GM12875 (cell line): ENCODE results near the gene CEP164.

Source experiments
- H3K4me3 ChIP-seq: one replicate; pipeline ENCODE4 v1.5.1; 2011; ENCODE audit warnings: low read depth, low read length, control low read depth
- TF ChIP-seq, protein P1 (sequence below): IDR thresholded peaks from 2 replicates; pipeline ENCODE4 v1.5.1; 2011; ENCODE audit warnings: low read depth, mild to moderate bottlenecking, control low read depth, inconsistent platforms, low read length, moderate library complexity, borderline replicate concordance; ENCODE audit not compliant: insufficient read depth

CEP164 gene

GRCh38 chr11:117410861-117411710 is 83.4 kb downstream of the CEP164 start:
- no peak overlapping the region for H3K4me3 ChIP-seq
- TF ChIP-seq, protein P1, sequence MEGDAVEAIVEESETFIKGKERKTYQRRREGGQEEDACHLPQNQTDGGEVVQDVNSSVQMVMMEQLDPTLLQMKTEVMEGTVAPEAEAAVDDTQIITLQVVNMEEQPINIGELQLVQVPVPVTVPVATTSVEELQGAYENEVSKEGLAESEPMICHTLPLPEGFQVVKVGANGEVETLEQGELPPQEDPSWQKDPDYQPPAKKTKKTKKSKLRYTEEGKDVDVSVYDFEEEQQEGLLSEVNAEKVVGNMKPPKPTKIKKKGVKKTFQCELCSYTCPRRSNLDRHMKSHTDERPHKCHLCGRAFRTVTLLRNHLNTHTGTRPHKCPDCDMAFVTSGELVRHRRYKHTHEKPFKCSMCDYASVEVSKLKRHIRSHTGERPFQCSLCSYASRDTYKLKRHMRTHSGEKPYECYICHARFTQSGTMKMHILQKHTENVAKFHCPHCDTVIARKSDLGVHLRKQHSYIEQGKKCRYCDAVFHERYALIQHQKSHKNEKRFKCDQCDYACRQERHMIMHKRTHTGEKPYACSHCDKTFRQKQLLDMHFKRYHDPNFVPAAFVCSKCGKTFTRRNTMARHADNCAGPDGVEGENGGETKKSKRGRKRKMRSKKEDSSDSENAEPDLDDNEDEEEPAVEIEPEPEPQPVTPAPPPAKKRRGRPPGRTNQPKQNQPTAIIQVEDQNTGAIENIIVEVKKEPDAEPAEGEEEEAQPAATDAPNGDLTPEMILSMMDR, result no peak

- TF ChIP-seq, protein P1, result no peak
- no peak overlapping the region for H3K4me3 ChIP-seq
These were observed 84.1 kb downstream of the CEP164 start for GRCh38 chr11:117411736-117412135.

- TF ChIP-seq, protein P1, result no peak
- H3K4me3 ChIP-seq, result no peak overlapping the region
These were observed 84.5 kb downstream of the CEP164 start for GRCh38 chr11:117412176-117412575.

DNA sequence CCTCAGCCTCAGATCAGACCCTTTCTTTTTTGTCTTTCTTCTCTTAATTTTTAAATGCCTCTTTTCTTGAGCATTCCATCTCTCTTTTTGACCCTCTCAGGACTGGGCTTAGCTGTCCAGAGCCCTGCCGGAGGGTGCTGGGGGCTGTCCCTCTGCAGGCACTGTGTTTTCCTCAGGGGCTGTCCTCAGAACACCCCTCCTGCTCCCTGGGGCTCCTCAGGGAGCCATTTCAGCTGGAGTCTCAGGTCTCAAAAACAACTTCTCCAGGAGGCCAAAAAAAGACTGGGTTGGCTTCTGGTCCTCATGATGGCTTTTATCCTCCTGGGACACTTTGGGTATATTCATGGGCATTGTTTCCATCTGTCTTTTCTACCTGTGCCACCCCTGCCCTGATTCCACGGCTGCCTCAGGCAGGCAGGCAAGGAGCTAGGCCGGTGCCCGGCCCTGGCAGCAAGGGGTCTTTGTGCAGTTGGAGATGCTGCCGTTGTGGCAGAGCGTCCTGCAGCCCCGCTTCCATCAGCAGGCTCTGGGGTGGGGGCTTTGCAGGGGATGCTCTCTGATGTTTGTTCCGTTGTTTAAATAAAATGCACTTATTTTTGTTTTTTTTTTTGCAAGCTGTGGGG is 85.1 kb downstream of the CEP164 start:
- TF ChIP-seq, protein P1, result no peak
- H3K4me3 ChIP-seq, result no peak overlapping the region

DNA sequence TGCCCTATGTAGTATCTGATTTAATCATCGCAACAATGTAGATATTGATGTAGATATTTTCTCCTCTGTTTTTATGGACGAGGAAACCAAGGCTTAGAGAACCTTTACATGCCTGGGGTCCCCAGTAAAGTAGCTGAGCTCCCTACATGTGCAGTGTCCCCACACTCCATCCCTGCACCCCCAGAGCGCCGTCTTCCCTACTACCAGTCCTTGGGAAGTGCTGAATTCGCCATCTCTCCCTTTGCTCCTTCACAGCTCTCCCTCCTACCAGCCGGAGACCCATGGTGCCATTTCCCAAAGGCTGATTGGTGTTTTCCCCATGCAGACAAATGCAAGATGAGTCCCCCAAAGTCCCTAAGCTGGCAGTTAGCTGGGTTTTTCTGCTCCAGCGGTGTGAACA is 86.0 kb downstream of the CEP164 start:
- TF ChIP-seq, protein P1, result no peak
- H3K4me3 ChIP-seq, result no peak overlapping the region

DNA sequence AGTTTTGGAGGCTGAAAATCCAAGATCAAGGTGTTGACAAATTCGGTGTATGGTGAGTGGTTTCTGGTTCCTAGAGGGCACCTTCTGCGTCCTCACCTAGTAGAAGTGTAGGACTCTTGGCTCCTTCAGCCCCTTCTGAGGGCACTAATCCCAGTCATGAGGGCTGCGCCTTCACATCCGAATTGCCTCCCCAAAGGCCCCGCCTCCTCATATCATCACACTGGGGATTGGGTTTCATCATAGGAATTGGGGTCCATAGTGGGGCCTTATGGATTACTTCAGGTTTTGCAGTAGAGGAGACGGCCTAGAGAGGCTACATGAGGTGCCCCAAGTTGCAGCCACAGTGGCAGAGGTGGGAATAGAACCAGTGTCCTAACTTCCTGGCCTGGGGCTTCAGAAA is 87.1 kb downstream of the CEP164 start:
- no peak overlapping the region for H3K4me3 ChIP-seq
- TF ChIP-seq, protein P1, result no peak
